Esophagus muscularis mucosa (tissue), 4 donors: ENCODE data around the gene SCAMP1.

Source experiments
- CTCF ChIP-seq, 3 experiments: fragments of 200-600 bp in 2 of 3; fragments of 450-650 bp in 1 of 3; sonication (generic) in 2 of 3; IDR thresholded peaks; one replicate each; pipeline ENCODE4 v1.5.1; 2017 to 2019; ENCODE audit warnings: antibody characterized with exemption in 3 of 3, mild to moderate bottlenecking in 2 of 3, moderate library complexity in 1 of 3
- EP300 ChIP-seq: sonication (generic); formaldehyde crosslinking; IDR thresholded peaks from one replicate; pipeline ENCODE4 v1.6.1; 2017; ENCODE audit warnings: antibody characterized with exemption
- POLR2A ChIP-seq: fragments of 450-650 bp; IDR thresholded peaks from one replicate; pipeline ENCODE4 v1.6.1; 2017; ENCODE audit warnings: antibody characterized with exemption, moderate library complexity, mild to moderate bottlenecking, low read depth

GRCh38 chr5:78335976-78336375, 24.4 kb upstream of the SCAMP1 start:
- TF ChIP-seq CTCF (IDR thresholded peaks at IDR 0.05) (no peak), POLR2A (no peak), EP300 (no peak)
